ENCODE measurements around the gene B3GALT5. TPM values are rescaled to one million over a fixed set of nuclear protein-coding genes. Genes with fewer than 3 reads are reported as not detected.

B3GALT5 gene
- total and polyA plus RNA-seq, 2 experiments from 2014 or later, result 3.1 to 7.0 TPM

DNA sequence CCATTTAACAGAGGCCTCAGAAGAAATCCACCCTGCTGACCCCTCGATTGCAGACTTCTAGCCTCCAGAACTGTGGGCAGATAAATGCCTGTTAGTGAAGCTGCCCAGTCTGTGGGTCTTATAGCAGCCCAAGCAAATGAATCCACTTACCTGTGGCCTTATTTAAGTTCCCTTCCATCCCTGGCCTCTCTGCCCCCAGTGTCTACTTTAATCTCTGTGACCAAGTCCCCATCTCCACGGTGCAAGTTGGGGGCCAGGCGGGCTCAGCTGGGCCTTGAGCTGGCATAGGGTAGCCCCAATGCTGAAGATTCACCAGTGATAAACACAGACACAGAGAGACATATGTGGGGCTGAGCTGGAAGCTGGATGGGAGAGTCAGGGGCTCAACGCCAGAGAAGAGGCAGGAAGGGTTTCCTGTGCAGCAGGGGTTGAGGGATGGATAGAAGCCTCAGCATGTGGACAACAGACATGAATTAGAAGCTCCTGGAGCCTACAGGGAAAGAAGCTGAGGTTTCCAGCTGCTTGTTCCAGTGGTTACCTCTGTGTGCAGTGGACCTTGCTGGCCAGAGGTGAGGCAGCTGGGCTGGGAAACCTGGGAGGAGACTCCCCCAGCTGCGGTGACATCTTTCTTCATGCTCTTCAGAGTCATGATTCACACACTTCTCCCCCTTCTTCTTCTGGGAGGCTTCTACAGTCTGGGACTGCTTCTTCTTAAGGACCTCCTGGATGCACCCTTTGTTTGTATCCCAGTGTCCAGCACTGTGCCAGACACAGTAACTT is 13.4 kb upstream of the B3GALT5 start:
- Histone ChIP-seq H3K27me3 (no peaks in the 10 kb centered on the region), H3K9me3 (ENCODE audit: low read depth) (no peaks in the 10 kb centered on the region), H2AFZ (no peak overlapping the region), H3K79me2 (no peaks in the 10 kb centered on the region), H4K20me1 (ENCODE audit: insufficient read depth, poor library complexity, severe bottlenecking) (no peaks in the 10 kb centered on the region), H3K9me2 (replicated peaks; ENCODE audit: insufficient read depth) (no peaks in the 10 kb centered on the region), H3K4me1 (ENCODE audit: insufficient read depth) (no peaks in the 10 kb centered on the region), H3K4me3 (no peak overlapping the region), H3K27ac (no peak overlapping the region), H3K36me3 (replicated peaks; ENCODE audit: insufficient read depth, low read depth) (no peaks in the 10 kb centered on the region), H3K4me2 (no peak overlapping the region)
- TF ChIP-seq EZH2phosphoT487 (IDR thresholded peaks at IDR 0.05; ENCODE audit: low read depth, severe bottlenecking, unreplicated experiment) (no peak), EZH2 (IDR thresholded peaks at IDR 0.05; ENCODE audit: borderline replicate concordance) (no peak)
- TF ChIP-seq, protein P1, sequence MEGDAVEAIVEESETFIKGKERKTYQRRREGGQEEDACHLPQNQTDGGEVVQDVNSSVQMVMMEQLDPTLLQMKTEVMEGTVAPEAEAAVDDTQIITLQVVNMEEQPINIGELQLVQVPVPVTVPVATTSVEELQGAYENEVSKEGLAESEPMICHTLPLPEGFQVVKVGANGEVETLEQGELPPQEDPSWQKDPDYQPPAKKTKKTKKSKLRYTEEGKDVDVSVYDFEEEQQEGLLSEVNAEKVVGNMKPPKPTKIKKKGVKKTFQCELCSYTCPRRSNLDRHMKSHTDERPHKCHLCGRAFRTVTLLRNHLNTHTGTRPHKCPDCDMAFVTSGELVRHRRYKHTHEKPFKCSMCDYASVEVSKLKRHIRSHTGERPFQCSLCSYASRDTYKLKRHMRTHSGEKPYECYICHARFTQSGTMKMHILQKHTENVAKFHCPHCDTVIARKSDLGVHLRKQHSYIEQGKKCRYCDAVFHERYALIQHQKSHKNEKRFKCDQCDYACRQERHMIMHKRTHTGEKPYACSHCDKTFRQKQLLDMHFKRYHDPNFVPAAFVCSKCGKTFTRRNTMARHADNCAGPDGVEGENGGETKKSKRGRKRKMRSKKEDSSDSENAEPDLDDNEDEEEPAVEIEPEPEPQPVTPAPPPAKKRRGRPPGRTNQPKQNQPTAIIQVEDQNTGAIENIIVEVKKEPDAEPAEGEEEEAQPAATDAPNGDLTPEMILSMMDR (IDR thresholded peaks at IDR 0.05; ENCODE audit: poor library complexity), result no peak
- WGBS (ENCODE audit: low lambda C conversion rate, missing lambda C conversion rate), result 95% methylated on average over 5 of the region's 5 CpGs
- no peak for DNase-seq (ENCODE audit: low spot score)

DNA sequence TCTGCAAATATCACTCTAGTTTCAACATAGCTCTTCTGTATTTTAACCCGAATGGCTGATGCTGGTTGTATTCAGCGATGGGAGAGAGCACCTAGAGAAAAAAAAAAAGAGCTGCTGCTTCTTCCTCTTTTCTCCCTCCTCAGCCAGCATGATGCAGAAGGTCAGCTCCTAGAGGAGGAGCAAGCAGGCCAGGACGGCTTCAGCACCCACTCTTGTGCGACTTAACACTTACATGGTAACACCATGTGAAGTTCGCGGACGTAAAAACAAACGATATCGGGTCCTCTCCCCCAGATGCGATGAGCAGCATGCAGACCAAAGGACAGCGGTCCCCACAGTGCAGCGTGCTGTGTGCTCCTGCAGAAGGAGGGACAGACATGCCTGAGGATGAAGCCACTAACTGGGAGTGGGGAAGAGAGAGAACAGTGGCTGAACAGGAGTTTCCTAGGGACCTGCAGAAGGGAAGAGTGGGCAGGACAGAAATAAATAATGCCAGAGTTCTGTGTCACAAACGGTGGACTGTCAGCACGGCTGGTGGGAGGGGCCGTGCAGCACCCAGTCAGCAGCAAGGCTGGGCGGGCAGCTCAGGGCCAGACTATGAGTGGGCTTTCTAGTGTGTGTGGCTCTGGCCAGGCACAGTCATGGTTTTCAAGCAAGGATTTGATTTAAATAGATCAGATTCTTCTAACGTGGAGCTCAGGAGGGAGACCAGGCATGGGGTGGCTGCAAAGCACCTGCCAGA is 11.4 kb upstream of the B3GALT5 start:
- Histone ChIP-seq H4K20me1 (ENCODE audit: insufficient read depth, poor library complexity, severe bottlenecking) (no peaks in the 10 kb centered on the region), H3K9me2 (replicated peaks; ENCODE audit: insufficient read depth) (no peaks in the 10 kb centered on the region), H3K9me3 (ENCODE audit: low read depth) (no peaks in the 10 kb centered on the region), H3K27ac (no peak overlapping the region), H3K4me2 (no peak overlapping the region), H3K4me1 (ENCODE audit: insufficient read depth) (no peaks in the 10 kb centered on the region), H3K4me3 (no peak overlapping the region), H3K27me3 (no peaks in the 10 kb centered on the region), H2AFZ (no peak overlapping the region), H3K79me2 (no peaks in the 10 kb centered on the region), H3K36me3 (replicated peaks; ENCODE audit: insufficient read depth, low read depth) (no peaks in the 10 kb centered on the region)
- no peak for DNase-seq (ENCODE audit: low spot score)
- TF ChIP-seq, protein P1 (IDR thresholded peaks at IDR 0.05; ENCODE audit: poor library complexity), result no peak
- no peak for TF ChIP-seq EZH2phosphoT487 (IDR thresholded peaks at IDR 0.05; ENCODE audit: low read depth, severe bottlenecking, unreplicated experiment)
- TF ChIP-seq EZH2 (IDR thresholded peaks at IDR 0.05; ENCODE audit: borderline replicate concordance), result no peak
- 81% methylated on average over 17 of the region's 17 CpGs for WGBS (ENCODE audit: low lambda C conversion rate, missing lambda C conversion rate)

DNA sequence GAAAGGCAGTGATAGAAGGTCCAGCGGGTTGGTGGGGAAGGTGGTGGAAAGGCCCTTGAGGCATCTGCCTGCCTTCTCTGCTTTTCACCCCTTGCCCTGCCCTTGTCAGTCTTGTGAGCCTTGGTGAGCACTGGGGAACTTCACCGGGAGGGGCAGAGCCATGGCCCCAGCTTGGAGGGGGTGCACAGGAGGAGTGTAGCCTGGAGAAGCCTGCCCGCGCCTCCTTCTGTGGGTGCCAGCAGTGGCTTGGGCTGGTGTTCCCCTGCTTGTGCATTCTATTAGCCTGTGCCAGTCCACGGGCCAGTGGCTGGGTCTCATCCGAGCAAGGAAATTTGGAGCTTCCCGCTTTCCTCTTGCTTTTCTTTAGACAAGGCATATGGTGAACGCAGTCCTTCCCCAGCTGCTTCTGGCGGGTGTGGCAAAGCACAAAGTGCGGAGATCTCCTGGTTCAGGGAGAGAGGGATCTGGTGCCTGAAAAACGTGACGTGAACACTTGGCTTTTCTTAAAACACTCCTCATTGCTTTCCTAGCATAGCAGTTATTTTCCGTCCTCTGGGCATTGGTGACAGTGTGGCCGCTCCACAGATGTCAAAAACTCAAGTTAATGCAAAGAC is 10.6 kb upstream of the B3GALT5 start:
- Histone ChIP-seq H3K4me1 (ENCODE audit: insufficient read depth) (no peaks in the 10 kb centered on the region), H2AFZ (no peak overlapping the region), H3K27ac (no peak overlapping the region), H4K20me1 (ENCODE audit: insufficient read depth, poor library complexity, severe bottlenecking) (no peaks in the 10 kb centered on the region), H3K79me2 (no peaks in the 10 kb centered on the region), H3K36me3 (replicated peaks; ENCODE audit: insufficient read depth, low read depth) (no peaks in the 10 kb centered on the region), H3K4me3 (no peak overlapping the region), H3K27me3 (no peaks in the 10 kb centered on the region), H3K4me2 (no peak overlapping the region), H3K9me2 (replicated peaks; ENCODE audit: insufficient read depth) (no peaks in the 10 kb centered on the region), H3K9me3 (ENCODE audit: low read depth) (no peaks in the 10 kb centered on the region)
- DNase-seq (ENCODE audit: low spot score), result no peak
- TF ChIP-seq EZH2 (IDR thresholded peaks at IDR 0.05; ENCODE audit: borderline replicate concordance), result no peak
- TF ChIP-seq EZH2phosphoT487 (IDR thresholded peaks at IDR 0.05; ENCODE audit: low read depth, severe bottlenecking, unreplicated experiment), result no peak
- TF ChIP-seq, protein P1 (IDR thresholded peaks at IDR 0.05; ENCODE audit: poor library complexity), result no peak
- WGBS (ENCODE audit: low lambda C conversion rate, missing lambda C conversion rate), result 90% methylated on average over 14 of the region's 14 CpGs
